HG03521 (cell line): ENCODE data around the gene UBE2M.
"Not testable (repeated sequence)": the region's sequence is repeated elsewhere in the genome, so short reads cannot be mapped to it uniquely, and the experiment has no call there.

ENCODE experiments used
- ATAC-seq: cut with Tn5 transposase; IDR thresholded peaks from one replicate; pipeline ENCODE4 v1.9.1; 2021; ENCODE audit warnings: mild to moderate bottlenecking, moderate library complexity; ENCODE audit not compliant: unreplicated experiment

Gene UBE2M

GRCh38 chr19:58513694-58514563 is 44.5 kb downstream of the UBE2M start:
- ATAC-seq = peak; percentile 61

GRCh38 chr19:58513213-58513693 is 45.2 kb downstream of the UBE2M start:
- ATAC-seq = no peak

GRCh38 chr19:58511353-58512208 is 46.8 kb downstream of the UBE2M start, which contains the start of gene SLC27A5:
Gene SLC27A5 (minus strand): TSS chr19:58511992. CDS start chr19:58511955, 37 bp downstream.
- no peak for ATAC-seq

- no peak for ATAC-seq
Measured at GRCh38 chr19:58510084-58510862, 48.1 kb downstream of the UBE2M start.

- no peak for ATAC-seq
Measured at GRCh38 chr19:58509731-58510083, 48.7 kb downstream of the UBE2M start.

GRCh38 chr19:58507602-58508223 is 50.7 kb downstream of the UBE2M start:
- ATAC-seq = not testable (repeated sequence)
